ENCODE results near the gene KIRREL2.
"Not testable (repeated sequence)": the region's sequence is repeated elsewhere in the genome, so short reads cannot be mapped to it uniquely, and the experiment has no call there.

The KIRREL2 gene

DNA sequence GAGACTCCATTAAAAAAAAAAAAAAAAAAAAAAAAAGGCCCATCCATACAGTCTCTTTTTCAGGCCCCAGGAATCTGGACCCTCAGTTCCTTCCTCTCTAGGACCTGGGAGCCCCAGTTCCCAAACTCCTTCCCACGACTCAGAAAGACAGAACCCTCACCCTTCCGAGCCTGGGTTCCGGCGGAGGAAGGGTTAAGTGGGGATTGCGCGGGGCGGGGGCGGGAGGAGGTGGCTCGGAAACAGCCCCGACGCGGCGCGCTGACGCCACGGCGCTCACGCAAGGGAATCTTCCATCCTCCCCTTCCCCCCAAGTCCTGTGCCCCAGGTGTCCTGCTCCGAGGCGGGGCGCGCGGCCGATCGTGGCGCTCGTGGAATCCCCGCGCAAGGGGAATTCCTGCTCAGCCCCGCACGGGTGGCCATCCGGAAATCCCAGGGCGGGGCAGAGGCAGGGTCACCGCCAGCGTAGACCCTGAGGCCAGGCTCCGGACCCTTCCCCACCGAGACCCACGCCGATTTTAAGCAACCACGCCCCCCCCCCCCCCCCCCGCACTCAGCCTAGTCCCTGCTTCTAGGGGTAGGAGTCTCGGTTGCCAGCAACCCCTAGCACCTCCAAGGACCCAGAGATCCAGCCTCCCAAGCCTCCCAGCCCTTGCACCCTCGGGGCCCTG, 43.0 kb downstream of the KIRREL2 start:
- peak; percentile 89 to 90 for DNase-seq

- no peak for DNase-seq
Measured at GRCh38 chr19:35901055-35901644, 44.4 kb downstream of the KIRREL2 start.

- peak in 1 of 2 donors; percentile 38 for DNase-seq
Measured at GRCh38 chr19:35901854-35902661, 45.3 kb downstream of the KIRREL2 start, which contains the start of gene HCST. Gene HCST (plus strand): TSS chr19:35902529. CDS start chr19:35902594, 65 bp downstream.

DNA sequence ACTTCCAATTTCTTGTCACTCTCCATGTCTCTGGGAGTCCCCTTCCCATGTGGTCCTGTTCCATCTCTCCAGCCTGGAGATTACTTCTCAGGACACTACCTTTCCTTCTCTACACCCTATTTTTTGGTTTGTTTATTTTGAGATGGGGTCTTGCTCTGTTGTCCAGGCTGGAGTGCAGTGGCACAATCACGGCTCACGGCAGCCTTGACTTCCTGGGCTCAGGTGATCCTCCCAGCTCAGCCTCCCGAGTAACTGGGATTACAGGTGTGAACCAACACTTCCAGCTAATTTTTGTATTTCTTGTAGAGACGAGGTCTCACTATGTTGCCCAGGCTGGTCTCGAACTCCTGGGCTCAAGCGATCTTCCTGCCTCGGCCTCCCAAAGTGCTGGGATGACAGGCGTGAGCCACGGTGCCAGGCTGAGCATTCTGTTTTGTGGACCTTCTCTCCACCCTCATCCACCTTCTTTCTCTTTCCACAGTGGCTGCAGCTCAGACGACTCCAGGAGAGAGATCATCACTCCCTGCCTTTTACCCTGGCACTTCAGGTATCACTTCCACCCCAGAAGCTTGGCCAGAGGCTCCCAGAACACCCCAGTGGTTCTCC, 46.3 kb downstream of the KIRREL2 start:
- no peak for DNase-seq

GRCh38 chr19:35903550-35904179, 47.0 kb downstream of the KIRREL2 start:
- peak; percentile 93 to 96 for DNase-seq

DNA sequence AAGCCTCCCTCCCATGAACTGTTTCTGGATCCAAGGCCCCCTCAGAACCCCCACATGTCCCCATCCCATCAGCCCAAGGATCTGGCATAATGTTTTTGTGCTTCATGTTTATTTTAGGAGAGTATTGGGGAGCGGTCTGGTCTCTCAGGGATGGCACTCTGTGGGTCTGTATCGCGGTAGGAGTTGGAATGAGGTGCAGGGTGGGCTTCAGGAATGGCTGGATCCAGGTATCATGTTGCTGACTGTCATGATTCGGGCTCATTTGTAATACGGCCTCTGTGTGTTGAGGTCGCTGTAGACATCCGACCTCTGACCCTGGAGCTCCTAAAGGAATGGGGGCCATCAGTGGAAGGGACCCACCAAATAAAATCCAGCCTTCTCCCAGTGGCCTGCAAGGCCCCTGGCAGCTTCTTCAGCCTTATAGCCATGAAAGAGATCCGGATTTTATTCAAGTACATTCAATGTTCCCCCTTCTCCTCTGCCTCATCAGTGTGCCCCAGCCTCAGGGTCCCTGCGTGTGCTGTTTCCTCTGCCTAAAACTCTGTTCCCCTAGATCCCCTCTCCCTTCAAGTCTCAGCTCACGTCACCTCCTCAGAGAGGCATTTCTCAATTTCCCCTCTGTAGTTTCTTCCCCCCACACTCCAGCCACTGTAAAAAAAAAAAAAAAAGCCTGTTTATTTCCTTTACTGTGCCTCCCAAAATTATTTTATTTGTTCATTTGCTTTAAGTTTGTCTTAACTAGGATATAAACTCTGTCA, 47.8 kb downstream of the KIRREL2 start:
- DNase-seq, result no peak

- DNase-seq, result no peak
Measured at GRCh38 chr19:35905178-35905727, 48.5 kb downstream of the KIRREL2 start.

GRCh38 chr19:35907377-35907745, 50.6 kb downstream of the KIRREL2 start:
- DNase-seq, result no peak

- DNase-seq, result no peak
Measured at GRCh38 chr19:35908010-35908441, 51.3 kb downstream of the KIRREL2 start, which contains the start of gene TYROBP. Gene TYROBP (minus strand): TSS chr19:35908295. CDS start chr19:35908228, 67 bp downstream.

DNA sequence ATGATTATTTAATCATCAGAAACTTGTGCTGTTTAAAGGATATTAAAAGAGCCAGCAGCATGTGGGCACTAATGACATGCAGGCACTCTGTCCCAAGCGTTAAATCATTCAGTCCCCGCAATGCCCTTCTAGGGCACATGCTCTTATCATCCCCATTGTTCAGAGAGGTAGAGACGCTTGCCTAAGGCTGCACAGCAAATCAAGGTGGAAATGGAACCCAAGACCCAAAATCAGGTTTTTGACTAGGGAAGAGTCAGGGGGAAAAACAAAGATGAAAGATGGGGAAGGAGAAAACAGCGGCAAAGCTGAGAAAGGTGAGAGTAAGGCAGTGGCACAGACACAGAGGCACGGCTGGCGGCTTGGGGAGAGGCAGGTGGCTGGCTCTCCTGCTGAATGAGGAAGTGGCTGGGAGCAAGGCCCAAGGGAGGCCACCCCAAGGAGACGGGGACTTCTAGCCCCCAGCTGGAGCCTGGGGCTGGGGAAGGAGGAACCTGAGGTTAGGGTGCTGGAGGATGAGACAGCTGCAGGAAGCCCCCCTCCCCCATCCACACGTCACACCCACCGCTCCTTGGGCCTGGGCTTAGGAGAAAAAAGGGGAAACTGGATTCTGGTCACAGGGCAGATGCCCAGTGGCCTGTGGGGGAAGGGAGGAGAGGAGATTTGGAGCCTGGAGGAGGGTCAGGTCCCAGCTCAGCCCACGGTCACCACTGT, 52.4 kb downstream of the KIRREL2 start:
- no peak for DNase-seq

DNA sequence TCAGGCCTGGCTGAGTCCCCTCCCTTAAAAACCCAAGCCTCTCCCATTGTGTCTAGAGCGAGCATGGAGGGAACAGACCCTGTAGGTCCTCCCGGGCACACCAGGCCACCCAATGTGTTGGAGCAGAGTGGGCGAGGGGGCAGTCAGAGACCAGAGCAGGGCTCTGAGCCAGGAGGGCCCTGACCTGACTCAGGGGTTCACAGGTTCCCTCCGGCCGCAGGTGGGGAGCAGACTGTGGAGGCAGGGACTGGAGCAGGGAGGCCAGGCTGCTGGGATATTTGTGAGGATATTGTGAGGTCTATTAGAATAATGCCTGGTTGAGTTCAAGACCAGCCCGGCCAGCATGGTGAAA, 52.9 kb downstream of the KIRREL2 start:
- no peak for DNase-seq

- not testable (repeated sequence) for DNase-seq
Measured at GRCh38 chr19:35910355-35910754, 53.6 kb downstream of the KIRREL2 start.

- no peak for DNase-seq
Measured at GRCh38 chr19:35911173-35911572, 54.5 kb downstream of the KIRREL2 start.

- no peak for DNase-seq
Measured at GRCh38 chr19:35911790-35912189, 55.1 kb downstream of the KIRREL2 start.

DNA sequence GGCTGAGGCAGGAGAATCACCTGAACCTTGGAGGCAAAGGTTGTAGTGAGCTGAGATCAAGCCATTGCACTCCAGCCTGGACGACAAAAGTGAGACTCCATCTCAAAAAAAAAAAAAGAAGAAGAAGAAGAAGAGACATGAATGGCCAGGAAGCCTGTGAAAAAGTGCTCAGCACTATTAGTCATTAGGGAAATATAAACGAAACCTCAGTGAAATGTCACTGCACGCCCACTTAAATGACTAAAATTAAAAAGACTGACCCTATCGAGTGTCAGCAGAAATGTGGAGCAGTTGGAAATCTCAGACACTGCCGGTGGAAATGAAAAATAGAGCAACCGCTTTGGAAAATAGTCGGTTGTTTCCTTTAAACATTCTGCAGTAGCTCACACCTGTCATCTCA, 56.9 kb downstream of the KIRREL2 start:
- no peak for DNase-seq

DNA sequence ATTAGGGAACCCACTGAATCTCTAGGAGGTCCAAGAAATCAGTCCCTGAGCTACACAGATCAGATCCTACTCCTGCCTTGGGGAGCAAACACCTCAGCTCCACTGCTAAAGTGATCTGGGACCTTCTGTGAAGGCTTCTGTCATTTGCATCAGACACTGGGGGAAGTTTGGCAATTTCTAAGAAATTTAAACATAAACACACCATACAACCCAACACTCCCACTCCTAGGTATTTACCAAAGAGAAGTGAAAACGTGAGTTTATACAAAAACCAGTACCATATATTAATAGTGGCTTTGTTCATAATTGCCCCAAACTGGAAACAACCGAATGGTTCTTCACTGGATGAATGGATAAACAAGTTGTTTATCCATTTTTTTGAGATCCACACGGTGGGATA, 58.7 kb downstream of the KIRREL2 start:
- DNase-seq, result no peak
